Cardiac fibroblast (primary cell): Measurements from ENCODE around the gene SPIB.

ENCODE experiments used
- DNase-seq, 2 donors: peaks; one replicate each; pipeline versions ENCODE4 v3.0.0 to v3.0.0-alpha.2; 2010; ENCODE audit warnings: low read depth in 2 of 2
- H3K4me3 ChIP-seq, 2 donors: replicated peaks in 1 of 2; 1 replicate in 1 of 2; 2 replicates in 1 of 2; pipeline ENCODE4 v1.5.1; 2011; ENCODE audit warnings: low read depth in 2 of 2, low read length in 2 of 2, mild to moderate bottlenecking in 2 of 2, moderate library complexity in 1 of 2
- CTCF ChIP-seq: IDR thresholded peaks from one replicate; pipeline ENCODE4 v1.5.1; 2011; ENCODE audit warnings: low read depth, mild to moderate bottlenecking, low read length, inconsistent platforms

SPIB gene

GRCh38 chr19:50477751-50478515 is 59.2 kb downstream of the SPIB start:
- TF ChIP-seq CTCF = no peak
- no peak for DNase-seq
- H3K4me3 ChIP-seq = no peak overlapping the region

GRCh38 chr19:50478901-50479715 is 60.4 kb downstream of the SPIB start:
- H3K4me3 ChIP-seq = no peak overlapping the region
- peak; percentile 60 to 61 for DNase-seq
- peak; percentile 83 for TF ChIP-seq CTCF

- DNase-seq = no peak
- no peak overlapping the region for H3K4me3 ChIP-seq
- no peak for TF ChIP-seq CTCF
Observed at GRCh38 chr19:50479761-50480251, 61.1 kb downstream of the SPIB start.

- no peak for TF ChIP-seq CTCF
- no peak for DNase-seq
- no peak overlapping the region for H3K4me3 ChIP-seq
Observed at GRCh38 chr19:50480281-50481111, 61.8 kb downstream of the SPIB start.
